H1 (cell line): ENCODE measurements around the gene CXXC5. TPM values are rescaled to one million over a fixed set of nuclear protein-coding genes. Genes with fewer than 3 reads are reported as not detected.

Source experiments
- BACH1 ChIP-seq: IDR thresholded peaks from 2 replicates; pipeline ENCODE4 v1.6.1; 2012; ENCODE audit warnings: low read length, improper control_type of control experiment
- CHD1 ChIP-seq: IDR thresholded peaks from 2 replicates; pipeline ENCODE4 v1.6.1; 2012; ENCODE audit warnings: low read depth, low read length, improper control_type of control experiment
- CHD7 ChIP-seq: fragments of 300-600 bp; sonication (generic); IDR thresholded peaks from 2 replicates; pipeline ENCODE4 v1.7.1; 2012; ENCODE audit warnings: low read length, moderate library complexity, mild to moderate bottlenecking, inconsistent platforms; ENCODE audit not compliant: insufficient replicate concordance
- GTF2F1 ChIP-seq: IDR thresholded peaks from 2 replicates; pipeline ENCODE4 v1.6.1; 2012; ENCODE audit warnings: low read depth, low read length, improper control_type of control experiment, borderline replicate concordance
- JUN ChIP-seq: IDR thresholded peaks from 2 replicates; pipeline ENCODE4 v1.6.1; 2011; ENCODE audit warnings: low read depth, mild to moderate bottlenecking, improper control_type of control experiment, low read length
- MAX ChIP-seq: IDR thresholded peaks from 2 replicates; pipeline ENCODE4 v1.6.1; 2012; ENCODE audit warnings: inconsistent platforms
- POLR2AphosphoS5 ChIP-seq: IDR thresholded peaks from 2 replicates; pipeline ENCODE4 v1.6.1; 2011; ENCODE audit warnings: low read depth, low read length
- SIN3A ChIP-seq, 2 experiments: IDR thresholded peaks in 1 of 2; conservative IDR thresholded peaks in 1 of 2; 2 replicates each; pipeline ENCODE4 v1.6.1; 2011 to 2012; ENCODE audit warnings: low read length in 2 of 2, improper control_type of control experiment in 1 of 2, low read depth in 1 of 2, mild to moderate bottlenecking in 1 of 2
- SUZ12 ChIP-seq: fragments of 200-600 bp; sonication (generic); IDR thresholded peaks from 2 replicates; pipeline ENCODE4 v1.6.1; 2012; ENCODE audit warnings: mild to moderate bottlenecking, inconsistent platforms, low read length, moderate library complexity, mixed read lengths
- TCF12 ChIP-seq: IDR thresholded peaks from 2 replicates; pipeline ENCODE4 v1.6.1; 2011; ENCODE audit warnings: low read depth, mild to moderate bottlenecking, low read length
- polyA plus RNA-seq, 7 experiments: library from polyadenylated mRNA; depleted of rRNA in 3 of 7; stranded (reverse) in 5 of 7; unstranded in 2 of 7; fragments of >200 nt in 5 of 7; fragments of 200-250 nt in 2 of 7; gene quantifications; 1 replicate in 5 of 7; 2 replicates in 1 of 7; 4 replicates in 1 of 7; pipeline versions ENCODE4 v1.2.1 to v1.2.3, GENCODE V29; 2011 to 2013; ENCODE audit warnings: missing spikeins in 2 of 7, mixed read lengths in 2 of 7
- total RNA-seq: library from RNA; stranded (reverse); fragmentation: NEBNext Ultra II Directional; extraction: Animal tissue kit (Norgen Biotek cat#: 25700); gene quantifications from 2 replicates; pipeline ENCODE4 v1.2.1, GENCODE V29; 2021

Gene CXXC5
- total and polyA plus RNA-seq, 2 of the 8 experiments (the other 6 are each of a cell fraction or from before 2014, with no cell fraction given): 61.4 to 74.0 TPM

GRCh38 chr5:139708877-139709581, 60.9 kb downstream of the CXXC5 start (continued):
- TF ChIP-seq CHD7 (no peak), SIN3A (conservative IDR thresholded peaks at IDR 0.05 in 1 of 2, IDR thresholded peaks at IDR 0.05 in 1 of 2; ENCODE audit: low read depth in 1 of 2, low read length in 2 of 2) (peak in 1 of 2 experiments; percentile 91; a peak in 1 of 4 replicates), BACH1 (no peak), POLR2AphosphoS5 (no peak), JUN (no peak), GTF2F1 (no peak), SUZ12 (0 out of 2 replicates have a peak, but pooled peaks have one; percentile 12), CHD1 (no peak), TCF12 (no peak), MAX (peak; percentile 39; the same call in 1 of the 2 replicates)
